ENCODE results near the gene PRB3. TPM values are rescaled to one million over a fixed set of nuclear protein-coding genes. Genes with fewer than 3 reads are reported as not detected.

PRB3 gene
- total RNA-seq = not detected in 2 replicates

DNA sequence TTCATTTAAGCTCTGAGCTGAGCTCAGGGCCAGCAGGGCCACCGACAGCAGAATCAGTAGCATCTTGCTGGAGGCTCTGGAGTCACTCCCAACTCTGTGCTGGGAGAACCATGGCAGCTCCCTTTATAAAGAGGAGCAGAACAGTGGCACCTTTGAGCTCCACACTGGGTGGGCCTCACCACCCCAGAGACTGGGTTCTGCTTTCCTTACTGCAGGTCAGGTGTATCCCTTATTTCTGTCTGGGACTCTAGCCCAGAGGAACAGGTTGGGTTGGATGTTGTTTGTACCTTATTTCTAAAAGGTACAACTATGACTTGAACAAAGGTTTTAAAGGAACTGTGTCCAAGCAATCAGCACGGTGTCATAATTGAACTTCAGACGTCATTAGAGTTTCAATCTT, at the start of gene PRB3:
PRB3 (minus strand) TSS at position 101 of the 400 bp plus-strand sequence; CDS start at position 63, 38 bp downstream.
- DNase-seq (ENCODE audit: low spot score) = no peak
- intact Hi-C loops (cut with micrococcal nuclease) = no loop called here
- no peaks in the 10 kb centered on the region for H3K27me3 Mint-ChIP-seq (ENCODE audit: low read depth)
- H3K9me3 Mint-ChIP-seq = no peaks in the 10 kb centered on the region
- H3K27ac Mint-ChIP-seq = no peak within 1 kb of the TSS
- H3K36me3 Mint-ChIP-seq (ENCODE audit: low read depth) = no peaks in the 10 kb centered on the region
- no peaks in the 10 kb centered on the region for H3K4me1 Mint-ChIP-seq (ENCODE audit: low read depth)
- H3K4me3 Mint-ChIP-seq (ENCODE audit: low read depth) = no peak within 1 kb of the TSS

DNA sequence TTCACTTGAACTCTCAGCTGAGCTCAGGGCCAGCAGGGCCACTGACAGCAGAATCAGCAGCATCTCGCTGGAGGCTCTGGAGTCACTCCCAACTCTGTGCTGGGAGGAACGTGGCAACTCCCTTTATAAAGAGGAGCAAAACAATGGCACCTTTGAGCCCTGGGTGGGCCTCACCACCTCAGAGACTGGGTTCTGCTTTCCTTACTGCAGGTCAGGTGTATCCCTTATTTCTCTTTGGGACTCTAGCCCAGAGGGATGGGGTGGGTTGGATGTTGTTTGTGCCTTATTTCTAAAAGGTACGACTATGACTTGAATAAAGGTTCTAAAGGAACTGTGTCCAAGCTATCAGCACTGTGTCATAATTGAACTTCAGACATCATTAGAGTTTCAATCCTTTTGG, 40.8 kb upstream of the PRB3 start, which contains the start of gene PRB4:
PRB4 (minus strand) TSS at position 101 of the 400 bp plus-strand sequence; CDS start at position 63, 38 bp downstream.
- Mint-ChIP-seq H3K9me3 (peaks cover 5% of the 10 kb centered on the region), H3K36me3 (ENCODE audit: low read depth) (no peaks in the 10 kb centered on the region), H3K4me1 (ENCODE audit: low read depth) (no peaks in the 10 kb centered on the region), H3K27me3 (ENCODE audit: low read depth) (no peaks in the 10 kb centered on the region), H3K27ac (no peak within 1 kb of the TSS), H3K4me3 (ENCODE audit: low read depth) (no peak within 1 kb of the TSS)
- no peak for DNase-seq (ENCODE audit: low spot score)
- intact Hi-C loops (cut with micrococcal nuclease) = no loop called here

DNA sequence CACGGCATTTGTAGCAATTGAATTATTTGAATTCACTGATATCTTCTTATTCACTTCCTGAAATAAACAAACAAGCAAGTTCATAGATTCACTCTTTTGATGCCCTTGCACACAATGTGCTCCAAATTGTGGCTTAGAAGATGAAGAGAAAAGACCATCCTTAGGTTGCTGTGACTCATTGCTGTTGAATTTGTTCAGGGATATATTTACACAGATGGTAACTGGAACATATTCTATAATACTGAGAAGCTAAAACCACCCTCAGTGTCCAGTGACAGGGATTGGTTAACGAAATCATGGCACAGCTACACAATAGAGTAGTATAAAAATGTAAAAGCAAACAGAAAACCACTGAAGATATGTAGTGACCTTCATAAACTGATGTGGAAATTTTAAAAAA, 37.6 kb upstream of the PRB3 start:
- H3K27me3 Mint-ChIP-seq (ENCODE audit: low read depth) = no peaks in the 10 kb centered on the region
- no peaks in the 10 kb centered on the region for H3K4me1 Mint-ChIP-seq (ENCODE audit: low read depth)
- no peak overlapping the region for H3K27ac Mint-ChIP-seq
- no peak for DNase-seq (ENCODE audit: low spot score)
- no peak overlapping the region for H3K4me3 Mint-ChIP-seq (ENCODE audit: low read depth)
- peaks cover 11% of the 10 kb centered on the region for H3K9me3 Mint-ChIP-seq
- intact Hi-C loops (cut with micrococcal nuclease) = no loop called here
- no peaks in the 10 kb centered on the region for H3K36me3 Mint-ChIP-seq (ENCODE audit: low read depth)

DNA sequence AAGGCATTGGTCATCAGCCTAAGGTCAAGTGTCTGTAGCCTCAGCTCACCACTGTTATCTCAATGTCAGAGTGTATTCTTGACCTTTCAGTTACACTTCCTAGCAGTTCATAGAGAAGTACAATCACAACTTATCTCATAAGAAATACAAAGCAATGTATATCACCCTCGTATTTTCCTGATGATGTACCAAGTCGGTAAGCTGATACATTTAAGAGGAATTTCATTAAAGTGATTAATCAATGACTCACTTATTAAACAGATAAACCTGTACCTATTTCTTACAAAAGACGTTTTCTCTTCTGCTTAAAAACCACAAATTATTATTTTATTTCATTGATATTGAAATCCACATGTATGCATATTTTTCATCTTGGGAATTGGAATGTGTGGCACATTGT, 3.9 kb upstream of the PRB3 start:
- Mint-ChIP-seq H3K4me1 (ENCODE audit: low read depth) (no peaks in the 10 kb centered on the region), H3K27ac (no peak overlapping the region), H3K36me3 (ENCODE audit: low read depth) (no peaks in the 10 kb centered on the region), H3K4me3 (ENCODE audit: low read depth) (no peak overlapping the region), H3K27me3 (ENCODE audit: low read depth) (no peaks in the 10 kb centered on the region), H3K9me3 (no peaks in the 10 kb centered on the region)
- intact Hi-C loops (cut with micrococcal nuclease) = no loop called here
- no peak for DNase-seq (ENCODE audit: low spot score)

DNA sequence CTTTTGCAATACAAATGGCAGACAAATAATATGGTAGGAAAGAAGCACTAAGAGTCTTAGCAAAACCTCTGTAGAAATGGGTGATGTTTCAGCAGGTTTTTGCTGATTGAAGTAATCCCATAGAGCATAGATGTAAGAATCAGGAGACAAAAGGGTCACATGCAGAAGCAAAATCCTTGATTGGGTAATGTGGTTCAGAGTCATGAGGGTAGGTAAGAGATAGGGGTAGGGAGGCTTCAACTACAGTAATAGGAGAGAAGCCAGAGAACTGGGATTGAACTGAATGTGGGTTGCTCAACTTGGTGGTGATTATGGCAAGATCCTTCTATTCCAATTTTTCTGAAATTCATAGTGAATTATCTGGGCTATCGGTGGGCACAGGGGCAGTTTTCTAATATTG, 5.0 kb downstream of the PRB3 start:
- no peaks in the 10 kb centered on the region for H3K9me3 Mint-ChIP-seq

DNA sequence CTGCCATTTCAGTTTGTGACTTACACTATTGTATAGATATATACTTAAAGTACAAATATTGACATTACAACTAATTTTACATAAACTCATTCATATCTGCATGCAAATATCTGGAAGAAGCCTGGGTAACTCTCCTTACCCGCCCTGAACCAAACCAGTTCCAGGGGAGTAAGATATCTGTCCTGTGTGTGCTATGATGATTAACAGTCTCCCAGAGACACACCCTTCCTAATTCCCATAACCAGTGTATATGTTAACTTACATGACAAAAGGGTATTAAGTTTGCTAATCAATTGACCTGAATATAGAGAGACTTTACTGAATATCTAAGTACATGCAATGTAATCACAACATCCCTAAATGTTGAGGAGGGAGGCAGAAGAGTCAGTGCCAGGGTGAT, 23.0 kb downstream of the PRB3 start:
- intact Hi-C loops (cut with micrococcal nuclease) = no loop called here
- Mint-ChIP-seq H3K27me3 (ENCODE audit: low read depth) (peaks cover 2% of the 10 kb centered on the region), H3K36me3 (ENCODE audit: low read depth) (no peaks in the 10 kb centered on the region), H3K9me3 (no peaks in the 10 kb centered on the region), H3K4me1 (ENCODE audit: low read depth) (no peaks in the 10 kb centered on the region), H3K4me3 (ENCODE audit: low read depth) (no peak overlapping the region), H3K27ac (no peak overlapping the region)
- no peak for DNase-seq (ENCODE audit: low spot score)

More for the DNA sequence above, 5.0 kb downstream of the PRB3 start:
- intact Hi-C loops (cut with micrococcal nuclease) = no loop called here
- DNase-seq (ENCODE audit: low spot score) = no peak
- H3K27ac Mint-ChIP-seq = no peak overlapping the region
- H3K4me1 Mint-ChIP-seq (ENCODE audit: low read depth) = no peaks in the 10 kb centered on the region
- H3K36me3 Mint-ChIP-seq (ENCODE audit: low read depth) = no peaks in the 10 kb centered on the region
- H3K4me3 Mint-ChIP-seq (ENCODE audit: low read depth) = no peak overlapping the region
- no peaks in the 10 kb centered on the region for H3K27me3 Mint-ChIP-seq (ENCODE audit: low read depth)

DNA sequence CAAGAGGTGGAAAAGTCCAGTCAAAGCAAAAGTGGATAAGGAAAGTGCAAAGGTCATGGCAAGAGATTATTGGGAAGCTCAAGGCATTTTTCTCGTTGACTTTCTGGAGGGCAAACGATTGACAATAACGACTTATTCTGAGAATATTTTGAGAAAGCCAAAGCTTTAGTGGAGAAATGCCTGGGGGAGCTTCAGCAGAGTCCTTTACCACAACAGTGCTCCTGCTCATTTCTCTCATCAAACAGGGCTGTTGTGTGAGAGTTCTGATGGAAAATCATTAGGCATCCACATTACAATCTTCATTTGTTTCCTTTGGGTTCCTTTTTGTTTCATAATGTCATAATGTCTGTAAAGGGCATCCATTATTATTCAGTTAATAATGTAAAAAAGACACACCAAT, 26.9 kb downstream of the PRB3 start:
- H3K9me3 Mint-ChIP-seq = no peaks in the 10 kb centered on the region
- H3K4me1 Mint-ChIP-seq (ENCODE audit: low read depth) = no peaks in the 10 kb centered on the region
- H3K27ac Mint-ChIP-seq = no peak overlapping the region
- DNase-seq (ENCODE audit: low spot score) = no peak
- H3K36me3 Mint-ChIP-seq (ENCODE audit: low read depth) = no peaks in the 10 kb centered on the region
- no peak overlapping the region for H3K4me3 Mint-ChIP-seq (ENCODE audit: low read depth)
- H3K27me3 Mint-ChIP-seq (ENCODE audit: low read depth) = peaks cover 2% of the 10 kb centered on the region
- intact Hi-C loops (cut with micrococcal nuclease) = no loop called here

DNA sequence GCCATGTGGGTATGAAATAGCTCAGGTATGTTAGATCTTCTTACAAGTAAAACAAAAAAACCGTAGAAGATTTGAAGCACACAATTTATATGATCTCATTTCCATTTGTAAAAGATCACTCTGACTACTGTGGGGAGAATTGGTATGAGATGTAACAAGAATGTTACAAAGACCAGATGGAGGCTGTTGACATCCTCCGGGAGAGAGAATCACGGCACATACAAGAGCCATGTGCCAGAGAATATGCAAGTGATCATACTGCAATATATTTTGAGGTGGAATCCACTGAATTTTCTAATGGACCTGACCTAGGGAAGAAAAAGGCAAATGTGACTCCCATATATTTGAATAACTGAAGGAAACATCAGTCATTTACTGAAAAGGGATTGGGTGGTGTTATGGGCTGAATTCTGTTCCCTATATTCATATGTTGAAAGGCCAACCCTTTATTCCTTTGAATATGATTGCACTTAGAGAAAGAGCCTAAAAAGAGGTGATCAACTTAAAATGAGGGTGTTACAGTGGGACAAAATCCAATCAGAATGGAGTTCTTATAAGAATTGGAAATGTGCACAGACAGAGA, 29.1 kb downstream of the PRB3 start:
- Mint-ChIP-seq H3K27me3 (ENCODE audit: low read depth) (peaks cover 2% of the 10 kb centered on the region), H3K9me3 (no peaks in the 10 kb centered on the region), H3K36me3 (ENCODE audit: low read depth) (no peaks in the 10 kb centered on the region), H3K27ac (no peak overlapping the region), H3K4me3 (ENCODE audit: low read depth) (no peak overlapping the region), H3K4me1 (ENCODE audit: low read depth) (no peaks in the 10 kb centered on the region)
- DNase-seq (ENCODE audit: low spot score) = no peak
- intact Hi-C loops (cut with micrococcal nuclease) = no loop called here

DNA sequence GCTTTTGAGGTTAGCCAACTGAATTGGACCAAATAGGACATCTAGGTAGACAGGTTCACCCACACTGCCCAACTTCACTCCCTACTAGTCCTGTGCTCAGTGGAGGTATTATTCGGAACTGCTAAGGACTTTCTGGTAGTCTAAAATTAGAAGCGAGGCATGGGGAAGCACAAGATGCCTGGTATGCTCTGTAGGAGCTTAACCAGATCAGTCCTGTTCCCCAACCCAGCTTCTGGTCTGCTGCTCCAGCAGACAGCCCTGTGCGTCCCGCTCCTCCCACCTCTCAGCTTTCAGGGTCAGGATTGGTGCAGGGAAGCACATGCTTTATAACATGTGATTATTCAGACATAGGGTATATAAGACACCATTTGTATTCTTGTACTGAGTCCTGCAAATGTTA, 31.2 kb downstream of the PRB3 start:
- no peak for DNase-seq (ENCODE audit: low spot score)
- Mint-ChIP-seq H3K4me3 (ENCODE audit: low read depth) (no peak overlapping the region), H3K27me3 (ENCODE audit: low read depth) (peaks cover 2% of the 10 kb centered on the region), H3K36me3 (ENCODE audit: low read depth) (no peaks in the 10 kb centered on the region), H3K4me1 (ENCODE audit: low read depth) (no peaks in the 10 kb centered on the region), H3K9me3 (no peaks in the 10 kb centered on the region), H3K27ac (no peak overlapping the region)
- intact Hi-C loops (cut with micrococcal nuclease) = no loop called here

DNA sequence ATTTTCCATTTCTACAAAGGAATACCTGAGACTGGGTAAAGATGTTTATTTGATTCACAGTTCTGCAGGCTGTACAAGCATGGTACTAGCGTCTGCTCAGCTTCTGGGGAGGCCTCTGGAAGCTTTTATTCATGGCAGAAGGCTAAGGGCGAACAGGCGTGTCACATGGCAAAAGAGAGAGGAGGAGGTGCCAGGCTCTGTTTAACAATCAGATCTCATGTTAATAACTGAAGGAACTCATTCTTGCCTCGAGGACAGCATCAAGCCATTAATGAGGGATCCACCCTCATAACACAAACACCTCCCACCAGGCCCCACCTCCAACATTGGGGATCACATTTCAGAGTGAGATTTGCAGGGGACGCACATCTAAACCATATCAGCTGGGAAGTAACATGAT, 36.0 kb downstream of the PRB3 start:
- Mint-ChIP-seq H3K27ac (no peak overlapping the region), H3K27me3 (ENCODE audit: low read depth) (peaks cover 3% of the 10 kb centered on the region), H3K4me3 (ENCODE audit: low read depth) (no peak overlapping the region), H3K36me3 (ENCODE audit: low read depth) (no peaks in the 10 kb centered on the region), H3K9me3 (no peaks in the 10 kb centered on the region), H3K4me1 (ENCODE audit: low read depth) (no peaks in the 10 kb centered on the region)
- DNase-seq (ENCODE audit: low spot score) = no peak
- intact Hi-C loops (cut with micrococcal nuclease) = no loop called here

DNA sequence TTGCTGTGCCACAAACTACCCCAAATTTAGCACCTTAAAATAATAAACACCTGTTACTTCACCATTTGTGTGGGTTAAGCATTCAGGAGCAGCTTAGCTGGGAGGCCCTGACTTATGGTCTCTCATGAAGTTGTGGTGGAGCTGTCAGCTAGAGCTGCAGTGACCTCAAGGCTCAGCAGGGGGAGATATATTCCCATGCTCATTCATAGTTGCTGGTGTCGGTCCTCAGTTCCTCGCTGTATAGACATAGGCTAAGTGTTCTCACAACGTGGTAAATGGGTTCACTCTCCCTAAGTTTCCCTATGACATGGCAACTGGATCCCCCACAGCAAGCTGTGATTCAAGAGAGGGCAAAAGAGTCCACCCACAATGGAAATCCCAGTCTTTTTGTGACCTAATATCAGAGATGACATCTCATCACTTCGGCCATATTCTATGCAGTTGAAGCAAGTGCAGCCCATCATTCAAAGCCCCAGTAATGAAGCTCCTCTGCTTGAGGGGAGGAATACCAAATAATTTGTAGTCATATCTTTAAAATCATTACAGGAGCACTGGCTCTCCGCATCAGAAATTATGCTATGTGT, 41.1 kb downstream of the PRB3 start:
- Mint-ChIP-seq H3K4me3 (ENCODE audit: low read depth) (no peak overlapping the region), H3K4me1 (ENCODE audit: low read depth) (no peaks in the 10 kb centered on the region), H3K9me3 (no peaks in the 10 kb centered on the region), H3K27ac (no peak overlapping the region), H3K27me3 (ENCODE audit: low read depth) (peaks cover 5% of the 10 kb centered on the region), H3K36me3 (ENCODE audit: low read depth) (no peaks in the 10 kb centered on the region)
- no peak for DNase-seq (ENCODE audit: low spot score)
- intact Hi-C loops (cut with micrococcal nuclease) = loop anchor here (5.0 kb wide), 1 partner anchor 259 kb away; no protein-coding TSS in a partner anchor

DNA sequence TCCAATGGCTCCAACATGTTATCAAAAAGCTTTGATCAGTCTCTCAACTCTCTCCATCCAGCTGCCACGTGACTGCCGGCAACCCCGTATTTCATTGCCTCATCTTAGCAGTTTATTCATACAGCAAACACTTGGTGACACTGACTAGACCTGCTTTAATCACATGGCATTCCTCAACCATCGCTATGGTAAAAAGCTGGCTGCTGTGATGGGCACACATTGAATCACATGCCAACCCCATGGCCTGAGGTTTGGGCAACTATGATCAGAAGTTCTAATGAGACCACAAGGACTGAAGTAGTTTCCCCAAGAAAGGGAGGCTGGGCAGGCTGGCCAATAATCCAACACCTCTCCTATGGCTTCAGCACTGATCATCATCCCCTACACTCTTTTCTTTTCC, 42.1 kb downstream of the PRB3 start:
- no peaks in the 10 kb centered on the region for H3K4me1 Mint-ChIP-seq (ENCODE audit: low read depth)
- H3K27me3 Mint-ChIP-seq (ENCODE audit: low read depth) = peaks cover 5% of the 10 kb centered on the region
- H3K9me3 Mint-ChIP-seq = no peaks in the 10 kb centered on the region
- intact Hi-C loops (cut with micrococcal nuclease) = loop anchor here (5.0 kb wide), 1 partner anchor 260 kb away; no protein-coding TSS in a partner anchor
- H3K36me3 Mint-ChIP-seq (ENCODE audit: low read depth) = no peaks in the 10 kb centered on the region
- DNase-seq (ENCODE audit: low spot score) = no peak
- H3K27ac Mint-ChIP-seq = no peak overlapping the region
- no peak overlapping the region for H3K4me3 Mint-ChIP-seq (ENCODE audit: low read depth)

Data from activated T-helper 2 cell treated with anti-CD3 and anti-CD28 coated beads, Interferon-gamma antibody, Interleukin-2, Interleukin-4, amounts not matched to agents 10 μg/mL and 5 μg/mL and 100 μg/mL, durations not matched to agents 14 hours and 24 hours and 36 hours (primary cell).